Neural cell (in vitro differentiated cells): ENCODE data around the gene FOXJ3. TPM values are rescaled to one million over a fixed set of nuclear protein-coding genes. Genes with fewer than 3 reads are reported as not detected.

ENCODE experiments used
- H2AFZ ChIP-seq: fragments of 200-600, 300-800 bp; sonication (generic), shearing (Covaris generic); 2 replicates; pipeline ENCODE4 v1.6.0; 2014; ENCODE audit warnings: low read depth, mild to moderate bottlenecking, antibody characterized with exemption, low read length, moderate library complexity
- H3F3A ChIP-seq: fragments of 200-600 bp; shearing (Covaris generic); 2 replicates; pipeline ENCODE4 v1.6.1; 2016; ENCODE audit warnings: mild to moderate bottlenecking, moderate library complexity, mixed read lengths, antibody characterized with exemption, low read length; ENCODE audit not compliant: insufficient read depth, poor library complexity, severe bottlenecking
- H3K27ac ChIP-seq: fragments of 200-600, 300-800 bp; sonication (generic), shearing (Covaris generic); 2 replicates; pipeline ENCODE4 v1.5.1; 2014; ENCODE audit warnings: mild to moderate bottlenecking, low read length, moderate library complexity
- H3K27me3 ChIP-seq: fragments of 300-800, 200-600 bp; sonication (generic), shearing (Covaris generic); 2 replicates; pipeline ENCODE4 v1.6.0; 2014; ENCODE audit warnings: mild to moderate bottlenecking, low read depth, low read length, moderate library complexity; ENCODE audit not compliant: insufficient read depth
- H3K36me3 ChIP-seq: fragments of 300-800, 200-600 bp; sonication (generic), shearing (Covaris generic); 2 replicates; pipeline ENCODE4 v1.5.1; 2014; ENCODE audit warnings: mild to moderate bottlenecking, antibody characterized with exemption, low read length, moderate library complexity; ENCODE audit not compliant: insufficient read depth
- H3K4me2 ChIP-seq: fragments of 300-800, 200-600 bp; sonication (generic), shearing (Covaris generic); 2 replicates; pipeline ENCODE4 v1.6.0; 2014; ENCODE audit warnings: mild to moderate bottlenecking, low read length
- H3K4me3 ChIP-seq: fragments of 300-800, 200-600 bp; sonication (generic), shearing (Covaris generic); 2 replicates; pipeline ENCODE4 v1.5.1; 2014; ENCODE audit warnings: mild to moderate bottlenecking, low read length, moderate library complexity
- H3K79me2 ChIP-seq: fragments of 200-600 bp; shearing (Covaris generic); replicated peaks from 2 replicates; pipeline ENCODE4 v1.6.0; 2014; ENCODE audit warnings: mild to moderate bottlenecking, low read length, moderate library complexity; ENCODE audit not compliant: insufficient read depth
- H3K9ac ChIP-seq: fragments of 300-800, 200-600 bp; sonication (generic), shearing (Covaris generic); 2 replicates; pipeline ENCODE4 v1.6.1; 2016; ENCODE audit warnings: mild to moderate bottlenecking, low read length, mixed read lengths
- H3K9me2 ChIP-seq: fragments of 200-600 bp; shearing (Covaris generic); 2 replicates; pipeline ENCODE4 v1.6.1; 2016; ENCODE audit warnings: mild to moderate bottlenecking, low read length, mixed read lengths; ENCODE audit not compliant: insufficient read depth
- H3K9me3 ChIP-seq: fragments of 200-600, 300-800 bp; sonication (generic), shearing (Covaris generic); 2 replicates; pipeline ENCODE4 v1.6.1; 2016; ENCODE audit warnings: mild to moderate bottlenecking, mixed run types, low read length, moderate library complexity, mixed read lengths
- H4K20me1 ChIP-seq: fragments of 200-600 bp; shearing (Covaris generic); 2 replicates; pipeline ENCODE4 v1.6.1; 2016; ENCODE audit warnings: mild to moderate bottlenecking, mixed run types; ENCODE audit not compliant: insufficient read depth
- CTCF ChIP-seq: fragments of 450-650 bp; IDR thresholded peaks from 2 replicates; pipeline ENCODE4 v1.5.1; 2014; ENCODE audit warnings: antibody characterized with exemption, mild to moderate bottlenecking, moderate library complexity; ENCODE audit not compliant: poor library complexity, severe bottlenecking
- EP300 ChIP-seq: fragments of 450-650 bp; conservative IDR thresholded peaks from 2 replicates; pipeline ENCODE4 v1.6.1; 2014; ENCODE audit warnings: antibody characterized with exemption, mild to moderate bottlenecking, moderate library complexity; ENCODE audit not compliant: poor library complexity, severe bottlenecking
- EZH2 ChIP-seq: fragments of 200-600, 300-800 bp; shearing (Covaris generic), sonication (generic); IDR thresholded peaks from 2 replicates; pipeline ENCODE4 v1.6.1; 2014; ENCODE audit warnings: antibody characterized with exemption, low read length, borderline replicate concordance, mild to moderate bottlenecking; ENCODE audit not compliant: insufficient read depth, poor library complexity, severe bottlenecking
- MXI1 ChIP-seq: fragments of 450-650 bp; conservative IDR thresholded peaks from 2 replicates; pipeline ENCODE4 v1.6.1; 2014; ENCODE audit warnings: antibody characterized with exemption, mild to moderate bottlenecking; ENCODE audit not compliant: poor library complexity, severe bottlenecking
- POLR2AphosphoS5 ChIP-seq: IDR thresholded peaks from 2 replicates; pipeline ENCODE4 v1.6.1; 2012
- RAD21 ChIP-seq: fragments of 450-650 bp; conservative IDR thresholded peaks from 2 replicates; pipeline ENCODE4 v1.6.1; 2014; ENCODE audit warnings: antibody characterized with exemption, mild to moderate bottlenecking, moderate library complexity
- REST ChIP-seq: IDR thresholded peaks from 2 replicates; pipeline ENCODE4 v1.6.1; 2012; ENCODE audit warnings: borderline replicate concordance
- SMC3 ChIP-seq: fragments of 450-650 bp; conservative IDR thresholded peaks from 2 replicates; pipeline ENCODE4 v1.6.1; 2014; ENCODE audit warnings: antibody characterized with exemption, mild to moderate bottlenecking, moderate library complexity; ENCODE audit not compliant: poor library complexity
- TAF1 ChIP-seq: IDR thresholded peaks from 2 replicates; pipeline ENCODE4 v1.6.1; 2012; ENCODE audit warnings: low read depth
- polyA plus RNA-seq: library from polyadenylated mRNA; depleted of rRNA; stranded (reverse); fragments of >200 nt; gene quantifications from 2 replicates; pipeline ENCODE4 v1.2.3, GENCODE V29; 2014

Gene FOXJ3
- polyA plus RNA-seq, 1 donor from 2014 or later, result 36.0 TPM

GRCh38 chr1:42163536-42164503, 171.2 kb downstream of the FOXJ3 start:
- Histone ChIP-seq H3K9me2 (no peaks in the 10 kb centered on the region), H3F3A (no peaks in the 10 kb centered on the region), H3K36me3 (no peaks in the 10 kb centered on the region), H4K20me1 (no peaks in the 10 kb centered on the region), H3K4me3 (no peak overlapping the region), H3K9ac (no peak overlapping the region), H3K27ac (no peak overlapping the region), H3K27me3 (no peaks in the 10 kb centered on the region), H3K9me3 (peaks cover 5% of the 10 kb centered on the region), H3K79me2 (no peaks in the 10 kb centered on the region), H3K4me2 (no peak overlapping the region), H2AFZ (no peak overlapping the region)
- no peak for TF ChIP-seq CTCF
- TF ChIP-seq POLR2AphosphoS5, result no peak
- TF ChIP-seq EP300, result no peak
- no peak for TF ChIP-seq SMC3
- no peak for TF ChIP-seq EZH2
- no peak for TF ChIP-seq TAF1

GRCh38 chr1:42163114-42163513, 171.9 kb downstream of the FOXJ3 start:
- no peaks in the 10 kb centered on the region for H3K9me2 ChIP-seq
- no peak overlapping the region for H3K9ac ChIP-seq
- H3K36me3 ChIP-seq, result no peaks in the 10 kb centered on the region
- no peaks in the 10 kb centered on the region for H3K27me3 ChIP-seq
- peaks cover 5% of the 10 kb centered on the region for H3K9me3 ChIP-seq
- no peak overlapping the region for H3K27ac ChIP-seq
- no peak overlapping the region for H3K4me2 ChIP-seq
- no peak overlapping the region for H3K4me3 ChIP-seq
- no peaks in the 10 kb centered on the region for H4K20me1 ChIP-seq
- H2AFZ ChIP-seq, result no peak overlapping the region
- no peaks in the 10 kb centered on the region for H3K79me2 ChIP-seq
- no peaks in the 10 kb centered on the region for H3F3A ChIP-seq
- TF ChIP-seq RAD21 (no peak), TAF1 (no peak), EZH2 (no peak)

- H4K20me1 ChIP-seq, result no peaks in the 10 kb centered on the region
- H3K27ac ChIP-seq, result no peak overlapping the region
- H3K4me3 ChIP-seq, result no peak overlapping the region
- no peak for TF ChIP-seq SMC3
- no peak for TF ChIP-seq REST
- no peak for TF ChIP-seq POLR2AphosphoS5
- TF ChIP-seq TAF1, result no peak
- TF ChIP-seq CTCF, result no peak
- TF ChIP-seq RAD21, result no peak
- no peak for TF ChIP-seq EZH2
- TF ChIP-seq MXI1, result no peak
- TF ChIP-seq EP300, result no peak
- no peaks in the 10 kb centered on the region for H3F3A ChIP-seq
- no peaks in the 10 kb centered on the region for H3K36me3 ChIP-seq
- H3K4me2 ChIP-seq, result no peak overlapping the region
- no peaks in the 10 kb centered on the region for H3K9me2 ChIP-seq
- no peaks in the 10 kb centered on the region for H3K27me3 ChIP-seq
- no peaks in the 10 kb centered on the region for H3K79me2 ChIP-seq
- H2AFZ ChIP-seq, result no peak overlapping the region
- peaks cover 5% of the 10 kb centered on the region for H3K9me3 ChIP-seq
- no peak overlapping the region for H3K9ac ChIP-seq
Observed at GRCh38 chr1:42162181-42162580, 172.9 kb downstream of the FOXJ3 start.
